ENCODE data around the gene PEAK1.

GRCh38 chr15:77070180-77070494 lies 349.8 kb downstream of the PEAK1 start:
- TF ChIP-seq SMARCA5 (IDR thresholded peaks at IDR 0.05) (no peak), CTCF (IDR thresholded peaks at IDR 0.05 in 2 of 3, conservative IDR thresholded peaks at IDR 0.05 in 1 of 3; ENCODE audit: insufficient read depth in 2 of 3, low read depth in 1 of 3, low read length in 3 of 3) (no peak), SREBF2 (CRISPR knock-in tag; IDR thresholded peaks at IDR 0.05) (no peak)

All from K562 (cell line).